Gastroesophageal sphincter (tissue), 2 donors: ENCODE data around the gene DNAL4.

ENCODE experiments used
- POLR2A ChIP-seq, 2 donors: fragments of 450-650 bp; IDR thresholded peaks; one replicate each; pipeline ENCODE4 v1.6.1; 2017; ENCODE audit warnings: antibody characterized with exemption in 2 of 2, mild to moderate bottlenecking in 2 of 2, moderate library complexity in 1 of 2
- POLR2AphosphoS5 ChIP-seq: sonication (generic); formaldehyde crosslinking; IDR thresholded peaks from one replicate; pipeline ENCODE4 v1.6.1; 2017; ENCODE audit warnings: antibody characterized with exemption

DNA sequence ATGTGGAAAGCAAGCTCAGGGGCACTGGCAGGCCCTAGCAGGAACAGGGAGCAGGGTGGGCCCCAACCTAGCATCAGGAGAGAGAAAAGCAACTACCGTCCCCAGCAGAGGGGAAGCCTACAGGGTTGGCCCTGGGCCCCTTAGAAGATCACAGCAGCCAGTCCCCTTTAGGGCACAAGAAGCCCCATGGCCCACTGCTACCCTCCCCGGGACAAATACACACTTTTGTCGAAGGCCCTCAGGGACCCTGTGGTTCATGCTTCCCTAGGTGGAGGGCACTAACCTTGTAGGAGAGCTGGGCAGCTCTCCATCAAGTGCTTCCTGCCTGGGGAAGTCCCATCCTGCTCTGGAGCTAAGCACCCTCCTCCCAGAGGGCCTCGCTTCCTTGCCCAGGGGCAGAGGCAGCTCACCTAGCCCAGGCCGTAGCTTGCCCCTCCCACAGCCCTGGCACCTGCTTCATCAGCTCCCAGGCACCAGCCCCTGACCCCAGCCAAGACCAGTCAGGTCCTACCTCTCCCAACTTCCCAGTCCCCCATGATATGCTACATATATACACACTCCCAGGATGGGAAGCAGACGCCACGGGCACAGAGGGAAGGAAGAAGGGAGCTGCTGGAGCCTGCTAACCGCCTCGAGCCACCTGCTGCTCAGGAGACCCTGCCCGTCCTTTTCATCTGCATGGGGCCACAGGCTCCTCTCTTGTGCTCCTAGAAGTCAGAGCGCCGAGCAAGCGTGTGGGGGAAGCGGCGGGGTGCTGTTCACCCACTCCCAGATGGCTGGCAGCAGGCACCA, 58.3 kb downstream of the DNAL4 start:
- TF ChIP-seq POLR2AphosphoS5 (no peak), POLR2A (IDR thresholded peaks at IDR 0.05) (no peak)
